Left lobe of liver (tissue), 2 donors: ENCODE measurements around the gene PTPRT. TPM values are rescaled to one million over a fixed set of nuclear protein-coding genes. Genes with fewer than 3 reads are reported as not detected.

Experiments used
- ATAC-seq: fragments of 200-7000 bp; cut with Tn5 transposase; one replicate; pipeline ENCODE4 v1.9.1; 2020; ENCODE audit warnings: mild to moderate bottlenecking, moderate library complexity
- DNase-seq: peaks from one replicate; pipeline ENCODE4 v3.0.0-alpha.2; 2020; ENCODE audit warnings: low spot score
- total RNA-seq: library from RNA; stranded (reverse); gene quantifications from one replicate; pipeline ENCODE4 v1.2.1, GENCODE V29; 2021
- donor health status: DM: no; HTN: no; CAD: no; lungs with moderate emphysema.
- donor health status: DM: no; HTN: yes; CAD: no.

The PTPRT gene
- total RNA-seq, 1 donor from 2014 or later = 0.88 TPM

DNA sequence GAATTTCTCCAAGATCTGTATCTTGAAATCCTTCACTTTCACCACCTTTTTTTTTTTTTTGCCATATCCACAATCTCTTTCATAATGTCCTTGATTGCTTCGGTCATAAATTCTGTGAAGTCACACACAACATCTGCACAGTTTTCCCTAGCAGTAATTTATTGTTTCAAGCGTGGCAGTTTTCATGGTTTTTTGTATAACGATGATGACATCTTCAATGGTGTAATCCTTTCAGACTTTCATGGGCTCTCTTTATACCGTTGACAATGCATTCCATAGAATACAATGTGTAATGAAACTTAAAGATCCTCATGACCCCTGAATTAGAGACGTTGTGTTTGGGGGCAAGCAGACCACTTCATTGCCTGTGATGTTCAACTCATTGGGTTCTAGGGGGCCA, 693.1 kb downstream of the PTPRT start:
- ATAC-seq (no peak), DNase-seq (no peak)

DNA sequence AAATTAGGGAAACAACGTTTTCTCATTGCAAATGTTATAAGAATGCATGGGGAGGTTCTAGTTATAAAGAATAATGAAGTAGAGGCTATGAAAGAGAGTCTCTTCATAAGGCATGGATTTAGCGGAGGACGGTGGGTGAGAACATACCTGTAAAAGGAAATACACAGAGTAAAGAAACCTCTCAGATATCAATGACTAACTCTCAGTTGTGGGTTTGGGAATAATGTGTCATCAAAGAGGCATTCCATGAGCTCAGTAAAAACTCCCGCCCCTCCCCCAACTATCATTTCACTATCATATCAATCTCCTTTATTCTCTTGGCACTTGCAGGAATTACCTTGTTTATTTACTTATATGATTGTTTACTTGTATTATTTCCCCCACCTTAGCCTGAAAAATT, 695.4 kb downstream of the PTPRT start:
- DNase-seq (no peak), ATAC-seq (no peak)

DNA sequence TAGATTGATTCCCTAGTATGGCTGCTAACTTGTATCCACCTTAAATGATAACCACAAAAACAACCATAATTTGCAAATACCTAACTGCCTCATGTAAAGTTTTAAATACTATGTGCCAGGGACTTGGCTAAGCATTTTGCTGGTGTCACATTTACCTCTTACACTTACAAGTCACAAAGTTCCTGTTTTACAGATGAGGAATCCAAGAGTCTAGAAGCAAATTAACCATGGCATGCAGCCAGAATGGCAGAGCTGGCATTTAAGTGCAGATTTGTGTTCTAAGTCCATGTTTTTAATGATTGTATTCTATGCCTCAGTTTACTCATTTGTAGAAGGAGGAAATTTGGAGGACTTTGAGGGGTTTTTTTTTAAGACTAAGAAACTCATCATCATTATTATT, 696.7 kb downstream of the PTPRT start:
- no peak for ATAC-seq
- no peak for DNase-seq

DNA sequence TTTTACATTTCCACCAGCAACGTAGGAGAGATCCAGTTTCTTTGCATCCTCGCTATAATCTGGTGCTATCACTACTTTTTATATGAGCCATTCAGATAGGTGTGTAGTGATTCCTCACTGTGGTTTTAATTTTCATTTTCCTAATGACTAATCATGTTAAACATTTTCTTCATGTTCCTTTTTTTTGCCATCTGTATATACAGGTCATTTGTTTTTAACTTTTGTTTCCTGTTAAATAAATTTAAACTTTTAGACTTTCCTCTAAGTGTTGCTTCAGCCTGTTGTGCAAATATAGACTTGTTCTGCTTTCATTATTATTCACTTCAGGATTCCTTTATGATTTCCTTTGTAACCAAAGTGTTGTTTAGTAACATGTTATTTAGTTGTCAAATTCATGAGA, 697.4 kb downstream of the PTPRT start:
- no peak for DNase-seq
- ATAC-seq = no peak

DNA sequence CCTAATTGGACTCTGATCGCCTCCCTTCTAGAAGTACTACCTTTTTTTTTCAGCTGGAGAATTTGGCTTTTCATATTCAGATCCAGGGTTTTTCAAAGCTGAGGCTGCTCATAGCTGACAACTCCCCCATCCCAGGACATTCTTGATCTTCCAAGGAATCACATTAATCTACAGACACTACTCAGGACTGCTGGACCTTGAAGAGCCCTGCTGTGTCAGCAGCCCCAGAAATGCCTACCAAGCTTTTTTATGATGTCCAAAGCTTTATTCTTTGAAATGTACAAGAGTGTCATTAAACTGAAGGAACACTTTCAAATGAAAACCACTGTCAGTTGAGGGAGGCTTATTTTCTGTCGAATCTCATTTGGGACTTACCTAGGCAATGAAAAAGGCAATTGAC, 704.1 kb downstream of the PTPRT start:
- ATAC-seq (no peak), DNase-seq (no peak)

DNA sequence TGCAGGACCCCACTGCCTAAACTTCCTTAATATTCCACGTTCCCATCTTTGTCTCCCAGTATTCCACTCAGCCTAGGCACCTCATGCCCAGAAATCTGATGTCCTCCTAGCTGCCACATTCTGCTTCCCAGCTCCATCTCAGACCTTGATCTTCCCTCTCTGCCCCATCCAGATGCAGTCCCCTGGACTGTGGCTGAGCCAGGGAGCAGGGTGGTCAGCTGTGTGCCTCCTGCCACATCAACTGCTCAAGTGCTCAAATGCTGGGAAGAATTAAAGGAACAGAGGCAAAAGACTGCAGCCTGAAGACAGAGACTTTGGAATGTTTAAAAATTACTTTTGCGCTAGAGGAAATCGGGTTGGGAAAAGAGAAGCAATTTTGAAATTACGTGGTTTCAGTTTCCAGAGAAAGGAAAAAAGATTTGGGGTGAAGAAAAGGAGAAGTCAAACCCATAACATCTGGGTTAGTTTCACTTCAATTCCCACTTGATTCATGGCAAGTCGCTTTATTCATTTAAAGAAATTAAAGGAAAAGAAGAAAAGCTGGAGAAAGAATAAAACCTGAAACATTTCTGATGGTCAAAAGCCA, 704.8 kb downstream of the PTPRT start:
- DNase-seq (no peak), ATAC-seq (no peak)

DNA sequence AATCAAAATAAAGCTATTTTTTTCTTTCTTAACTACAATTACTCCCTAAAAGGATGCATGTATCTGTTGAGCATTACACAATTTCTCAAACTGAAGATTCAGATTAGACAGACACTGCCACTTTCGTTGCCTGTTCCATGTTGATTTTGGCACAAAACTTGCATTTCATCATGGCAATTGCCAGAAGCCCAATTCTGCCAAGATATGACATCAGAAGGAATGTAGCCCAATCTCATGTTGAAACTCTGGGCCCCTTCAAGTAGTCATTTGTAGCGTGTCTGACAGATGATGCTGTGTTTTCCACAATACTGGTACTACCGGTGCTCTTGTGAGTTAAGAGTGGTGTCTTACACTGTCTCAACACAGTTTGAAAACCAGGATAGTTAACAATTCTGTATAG, 705.4 kb downstream of the PTPRT start:
- DNase-seq (no peak), ATAC-seq (peak; percentile 66)

DNA sequence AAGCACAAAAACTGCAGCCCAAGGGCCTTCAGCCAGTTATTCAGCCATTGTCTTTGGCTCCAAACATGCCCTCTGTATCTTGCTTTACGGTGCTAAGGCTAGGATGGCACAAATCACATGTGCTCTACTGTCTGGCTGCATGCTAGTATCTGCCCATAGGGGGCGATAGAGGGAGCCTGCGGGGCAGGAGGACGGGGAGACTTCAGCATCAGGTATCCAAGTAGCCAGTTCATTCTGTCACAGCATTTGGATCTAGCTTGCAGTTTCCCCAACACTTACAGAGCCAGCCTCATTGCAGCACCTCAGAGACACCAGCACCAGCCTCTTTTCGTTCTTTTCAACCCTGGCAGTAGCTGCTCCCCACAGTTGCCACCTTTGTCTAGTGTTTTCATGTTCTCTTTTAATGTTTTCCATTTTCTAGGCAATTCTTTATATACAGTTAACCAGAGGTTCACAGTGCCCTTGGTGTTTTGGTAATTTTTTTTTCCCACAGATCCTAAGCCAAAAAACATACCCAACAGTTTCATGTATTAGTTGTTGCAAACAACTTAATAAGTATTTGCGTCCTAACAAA, 705.9 kb downstream of the PTPRT start:
- DNase-seq = no peak
- ATAC-seq = peak; percentile 37

DNA sequence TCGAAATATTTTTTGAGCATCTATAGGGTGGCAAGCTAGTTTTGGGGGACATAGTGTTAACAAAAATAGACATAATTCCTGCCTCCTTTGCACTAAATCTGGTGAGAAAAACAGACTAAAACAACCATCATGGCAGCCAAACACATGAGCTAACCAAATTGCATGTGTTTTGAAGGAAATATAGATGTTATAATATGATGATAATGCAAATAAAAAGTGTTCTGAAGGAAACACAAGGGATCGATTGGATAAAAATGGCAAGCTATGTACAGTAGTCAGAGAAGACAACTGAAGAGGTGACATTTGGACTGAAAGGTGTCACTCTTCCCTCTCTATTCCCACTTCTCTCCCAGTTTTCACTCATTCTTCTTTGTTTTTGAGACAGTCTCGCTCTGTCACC, 706.9 kb downstream of the PTPRT start:
- DNase-seq (no peak), ATAC-seq (no peak)

DNA sequence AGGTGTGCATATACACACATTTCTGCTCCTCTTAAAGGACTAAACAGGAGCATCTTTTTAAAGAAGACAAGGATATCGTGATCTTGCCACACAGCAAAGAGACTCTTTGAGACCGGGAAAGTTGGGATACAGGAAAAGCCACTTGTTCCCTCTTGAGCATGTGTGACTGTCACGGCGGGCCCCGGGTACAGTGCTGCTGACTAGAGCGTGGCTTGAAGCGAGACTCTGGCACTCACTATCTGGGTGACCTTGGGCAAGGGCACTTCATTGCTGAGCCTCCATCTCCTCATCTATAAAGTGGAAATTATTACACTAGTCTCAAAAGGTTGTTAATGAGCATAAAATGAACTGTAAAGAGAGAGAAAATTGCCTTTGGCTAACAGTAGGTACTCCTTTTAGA, 713.9 kb downstream of the PTPRT start:
- ATAC-seq = no peak

DNA sequence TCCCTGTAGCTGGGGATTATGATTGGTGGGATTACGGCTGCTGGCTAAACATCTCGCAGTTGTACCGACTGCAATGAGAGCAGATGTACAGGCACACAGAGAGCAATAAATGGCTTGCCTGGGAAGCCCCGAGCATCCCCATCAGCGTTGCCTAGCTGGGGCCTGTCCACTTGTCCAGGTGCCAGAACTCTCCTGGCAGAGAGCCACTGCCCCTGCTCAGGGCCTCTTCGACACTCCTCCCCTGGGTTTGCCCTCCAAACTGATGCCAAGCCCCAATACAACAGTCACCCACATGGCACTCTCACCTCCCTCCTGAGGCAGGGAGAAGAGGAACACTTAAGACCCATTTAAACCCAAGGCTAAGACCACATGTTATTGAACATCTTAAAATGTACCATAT, 715.1 kb downstream of the PTPRT start:
- ATAC-seq = no peak
- no peak for DNase-seq

More for the DNA sequence above, 713.9 kb downstream of the PTPRT start:
- no peak for DNase-seq

DNA sequence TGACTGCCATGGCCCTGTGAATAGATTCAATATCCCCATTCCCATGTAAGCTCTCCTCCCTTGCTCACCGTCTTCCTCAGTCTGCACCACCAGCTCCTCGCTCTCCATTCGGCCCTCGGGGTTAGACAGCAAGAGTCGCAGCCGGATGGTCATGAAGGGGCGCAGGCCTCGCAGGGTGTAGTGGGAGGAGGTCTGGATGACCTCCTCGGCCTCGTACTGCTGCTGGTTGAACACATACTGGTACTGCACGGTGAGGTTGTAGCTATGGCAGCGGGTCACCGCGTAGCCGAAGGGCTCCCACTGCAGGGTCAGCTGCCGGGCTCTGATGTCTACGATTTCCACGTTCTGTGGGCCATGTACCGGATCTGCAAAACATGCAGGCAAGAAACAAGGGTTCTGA, 717.5 kb downstream of the PTPRT start:
- ATAC-seq = no peak

DNA sequence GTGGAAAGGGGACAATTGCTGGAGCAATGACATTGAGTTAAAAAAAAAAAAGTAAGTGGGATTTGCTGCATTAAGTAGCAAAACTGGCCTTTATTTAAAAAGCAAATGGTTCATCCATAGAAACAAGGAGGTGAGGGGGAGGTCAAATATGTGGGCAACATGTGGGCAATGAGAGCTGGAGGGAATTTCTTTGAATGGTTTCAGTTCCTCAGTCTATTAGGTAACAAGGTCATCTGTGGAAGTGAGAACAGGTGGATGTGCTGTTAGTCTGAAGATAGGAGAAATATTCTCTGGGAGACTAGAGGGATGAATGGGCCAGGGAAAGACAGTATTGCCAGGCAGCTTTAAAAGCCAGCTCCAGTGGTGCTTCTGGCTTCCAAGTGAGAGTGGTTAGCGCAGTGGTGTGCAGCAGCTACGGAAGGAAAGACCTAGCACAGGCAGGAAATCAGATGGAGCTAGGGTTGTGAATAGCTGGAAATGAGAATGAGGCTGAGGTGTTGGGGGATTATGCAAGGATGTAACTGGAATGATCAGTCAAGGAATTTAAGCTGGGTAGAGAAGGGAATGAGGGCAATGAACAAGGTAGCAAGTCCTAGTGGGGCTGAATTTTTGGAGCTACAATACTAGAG, 727.6 kb downstream of the PTPRT start:
- DNase-seq (no peak), ATAC-seq (peak; percentile 40)

More for the DNA sequence above, 717.5 kb downstream of the PTPRT start:
- DNase-seq = no peak

DNA sequence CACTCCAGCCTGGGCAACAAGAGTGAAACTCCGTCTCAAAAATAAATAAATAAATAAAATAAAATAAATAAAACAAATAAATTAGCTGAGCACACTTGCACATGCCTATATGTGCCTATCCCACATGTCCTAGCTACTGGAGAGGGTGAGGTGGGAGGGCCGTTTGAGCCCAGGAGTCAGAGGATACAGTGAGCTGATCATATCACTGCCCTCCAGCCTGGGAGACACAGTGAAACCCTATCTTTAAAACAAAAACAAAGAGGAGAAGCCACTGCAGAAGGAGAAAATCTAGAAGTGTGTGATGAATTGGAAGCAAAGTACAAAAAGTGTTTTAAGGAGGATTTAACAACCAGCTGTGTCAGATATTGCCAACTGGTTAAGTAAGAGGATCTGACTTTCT, 728.4 kb downstream of the PTPRT start:
- DNase-seq = no peak

DNA sequence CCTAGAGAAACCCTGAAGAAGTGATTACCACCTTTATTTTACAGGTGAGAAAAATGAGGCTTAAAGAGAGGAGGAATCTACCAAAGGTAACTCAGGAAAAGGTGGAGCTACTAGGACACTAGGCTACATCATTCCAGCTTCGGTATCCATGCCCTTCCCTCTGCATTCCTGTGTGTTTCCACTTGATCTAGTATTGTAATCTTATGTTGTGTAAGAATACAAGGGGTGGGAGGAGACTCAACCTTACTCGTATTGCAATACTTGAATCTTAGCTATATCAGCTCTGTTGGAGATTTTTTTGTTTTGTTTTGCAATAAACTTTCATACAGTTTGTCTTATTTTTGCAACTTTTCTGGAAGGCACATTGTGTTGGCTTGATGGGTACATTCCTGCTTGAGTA, 742.4 kb downstream of the PTPRT start:
- DNase-seq (no peak), ATAC-seq (no peak)

More for the DNA sequence above, 728.4 kb downstream of the PTPRT start:
- ATAC-seq = no peak

DNA sequence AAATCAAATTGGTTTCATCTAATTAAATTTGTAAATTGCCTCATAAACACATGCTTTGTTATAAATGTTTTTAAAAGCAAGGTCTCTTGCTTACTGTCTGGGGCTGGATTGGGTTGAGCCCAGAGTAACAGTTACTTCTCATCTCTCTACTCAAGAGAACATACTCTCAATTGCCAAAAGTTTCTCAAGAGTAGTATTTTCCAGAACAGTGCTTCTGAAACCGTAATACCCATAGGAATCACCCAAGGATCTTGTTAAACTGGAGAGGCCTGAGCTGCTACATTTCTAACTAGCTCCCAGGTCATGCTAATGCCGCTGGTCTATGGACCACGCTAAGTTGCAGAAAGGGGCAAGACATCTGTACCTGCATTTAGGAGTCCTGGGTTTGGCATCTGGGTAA, 744.9 kb downstream of the PTPRT start:
- DNase-seq (no peak), ATAC-seq (no peak)

DNA sequence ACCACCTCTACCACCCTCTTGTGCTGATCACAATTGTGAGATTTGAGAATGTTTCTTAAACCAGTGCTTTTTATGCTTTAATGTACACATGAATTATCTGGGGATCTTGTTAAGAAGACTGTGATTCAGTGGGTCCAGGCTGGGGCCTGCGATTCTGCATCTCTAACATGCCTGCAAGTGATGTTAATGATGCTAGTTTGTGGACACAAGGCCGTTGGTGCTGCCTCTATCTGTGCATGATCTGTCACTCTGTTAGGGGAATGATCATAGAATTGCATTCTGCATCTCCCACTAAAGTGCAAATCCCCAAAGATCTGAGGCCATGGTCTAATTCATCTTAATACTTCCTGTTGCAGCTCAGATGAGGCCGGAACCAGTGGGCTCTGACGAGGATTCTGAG, 746.5 kb downstream of the PTPRT start:
- no peak for ATAC-seq
- no peak for DNase-seq

DNA sequence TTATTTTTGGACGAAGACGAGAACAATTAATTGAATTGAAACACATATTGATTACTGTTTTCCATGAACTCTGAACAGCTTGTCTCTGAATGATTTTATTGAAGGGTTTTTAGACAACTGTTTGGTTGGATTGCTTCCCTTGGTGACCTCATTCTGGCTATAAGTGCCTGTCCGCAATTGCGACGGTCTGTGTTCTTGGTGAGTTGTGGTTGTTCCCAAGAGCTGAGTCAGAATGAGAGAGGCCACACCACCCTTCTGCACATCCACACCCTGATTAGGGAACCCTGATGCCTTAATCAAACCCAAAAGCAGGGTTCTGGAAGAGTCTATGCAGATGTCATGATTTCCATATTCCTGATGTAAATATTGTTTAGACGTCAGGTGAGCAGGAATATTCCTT, 747.0 kb downstream of the PTPRT start:
- no peak for DNase-seq
- no peak for ATAC-seq

DNA sequence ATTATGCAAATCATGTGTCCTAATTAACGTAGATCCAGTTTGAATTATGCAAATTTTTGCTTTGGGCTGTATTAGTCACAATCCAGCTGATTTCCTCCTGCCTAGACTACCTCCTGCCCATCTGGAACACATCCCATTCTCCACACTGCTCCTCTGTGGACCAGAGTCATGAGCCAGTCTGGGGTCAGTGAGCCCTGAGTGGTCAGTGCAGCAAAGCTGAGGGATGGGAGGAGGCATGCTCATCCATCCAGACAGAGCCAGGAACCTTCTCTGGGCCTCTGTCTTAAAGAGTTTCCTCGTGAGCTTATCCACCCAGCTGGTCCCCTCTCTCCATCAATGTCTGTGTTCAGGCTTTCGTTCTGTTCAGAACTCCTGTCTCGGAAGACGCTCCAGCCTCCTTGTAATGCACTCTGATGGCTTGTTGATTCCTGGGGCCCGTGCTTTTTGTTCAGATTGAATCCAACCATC, 747.8 kb downstream of the PTPRT start:
- no peak for ATAC-seq
- no peak for DNase-seq

DNA sequence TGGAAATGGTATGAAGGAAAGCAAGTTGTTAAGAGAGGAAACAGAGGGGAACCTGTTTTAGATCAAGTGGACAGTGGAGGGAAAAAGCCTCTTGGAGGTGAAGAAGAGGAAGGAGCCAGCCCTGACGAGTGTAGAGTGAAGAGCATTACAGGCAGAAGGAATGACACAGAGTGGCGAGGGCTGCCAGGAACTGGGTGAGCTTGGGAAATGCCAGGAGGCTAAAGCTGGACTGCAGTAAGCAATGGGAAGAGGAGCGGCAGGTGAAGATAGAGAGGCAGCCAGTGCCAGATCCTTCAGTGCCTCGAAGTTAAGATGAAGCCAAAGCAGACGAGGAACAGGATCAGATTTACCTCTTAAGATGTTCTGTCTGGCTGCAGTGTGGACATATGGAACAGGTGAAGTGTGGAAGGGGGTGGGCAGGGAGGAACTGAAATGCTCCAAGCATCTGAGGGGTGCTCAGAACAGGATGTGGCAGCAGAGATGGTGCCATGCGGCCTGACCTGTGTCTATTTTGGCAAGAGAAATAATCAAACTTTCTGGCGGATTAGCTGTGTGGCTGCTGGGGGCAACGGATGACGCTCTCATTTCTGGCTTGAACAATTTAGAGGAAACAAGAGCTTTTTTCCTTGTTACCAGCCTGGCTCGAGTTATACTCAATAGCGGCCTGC, 748.4 kb downstream of the PTPRT start:
- DNase-seq (no peak), ATAC-seq (no peak)

DNA sequence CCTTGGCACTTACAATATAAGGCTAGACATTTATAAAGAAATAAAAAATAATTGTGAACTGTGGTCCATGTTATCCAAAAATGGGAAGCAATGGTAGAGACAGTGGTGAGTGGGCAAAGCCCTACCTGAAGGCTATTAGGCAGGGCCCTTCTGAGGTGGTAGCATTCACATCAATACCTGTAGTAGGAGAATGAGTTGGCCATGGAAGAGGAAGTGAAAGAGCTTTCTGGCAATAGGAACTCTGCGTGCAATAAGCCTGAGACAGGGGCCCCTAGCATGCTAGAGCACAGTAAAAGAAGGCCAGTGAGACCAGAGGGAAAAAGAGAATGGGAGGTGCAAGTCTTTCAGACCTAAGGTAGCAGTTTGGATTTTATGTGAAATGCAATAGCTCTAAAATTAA, 754.5 kb downstream of the PTPRT start:
- DNase-seq = no peak
- no peak for ATAC-seq
